Right lobe of liver (tissue), 6 donors: ENCODE results near the gene GPRC5B. TPM values are rescaled to one million over a fixed set of nuclear protein-coding genes. Genes with fewer than 3 reads are reported as not detected.

Source experiments
- ATAC-seq, 4 donors: fragments of 200-7000 bp; cut with Tn5 transposase; one replicate each; pipeline ENCODE4 v1.9.1; 2020; ENCODE audit warnings: mild to moderate bottlenecking in 4 of 4, moderate library complexity in 4 of 4
- DNase-seq, 3 donors: peaks; one replicate each; pipeline ENCODE4 v3.0.0-alpha.2; 2020
- H3K27ac ChIP-seq, 3 donors: fragments of 200-600 bp; one replicate each; pipeline ENCODE4 v1.8.0; 2022
- H3K27me3 ChIP-seq, 2 donors: fragments of 200-600 bp; one replicate each; pipeline ENCODE4 v1.8.0; 2022
- H3K36me3 ChIP-seq, 4 donors: fragments of 200-600 bp; sonication (generic) in 1 of 4; one replicate each; pipeline versions ENCODE4 v1.5.1 to v1.8.0; 2017 to 2022; ENCODE audit warnings: control low read depth in 1 of 4
- H3K4me1 ChIP-seq, 4 donors: fragments of 200-600 bp; sonication (generic) in 1 of 4; one replicate each; pipeline versions ENCODE4 v1.5.1 to v1.8.0; 2017 to 2022; ENCODE audit warnings: control low read depth in 1 of 4
- H3K4me3 ChIP-seq, 3 donors: fragments of 200-600 bp; one replicate each; pipeline ENCODE4 v1.8.0; 2022
- H3K9me3 ChIP-seq, 4 donors: fragments of 200-600 bp; sonication (generic) in 1 of 4; one replicate each; pipeline versions ENCODE4 v1.5.1 to v1.8.0; 2017 to 2022; ENCODE audit warnings: control low read depth in 1 of 4
- POLR2A ChIP-seq: fragments of 450-650 bp; IDR thresholded peaks from one replicate; pipeline ENCODE4 v1.6.1; 2017; ENCODE audit warnings: antibody characterized with exemption, mild to moderate bottlenecking
- WGBS: methylation state at CpG from one replicate; pipeline ENCODE4 v1.1.6; 2018; ENCODE audit warnings: low coverage, low lambda C conversion rate; ENCODE audit not compliant: insufficient coverage; ENCODE audit errors: missing lambda C conversion rate; 5-methylcytosine and 5-hydroxymethylcytosine counted together
- intact Hi-C, 2 donors: fragments of 100-400 bp; cut with DNase I; formaldehyde crosslinking; loops; one replicate each; pipeline versions ENCODE4 v1.11.2 to v1.14.1; 2022
- total RNA-seq, 6 experiments: library from RNA; depleted of rRNA in 2 of 6; stranded (reverse); fragments of >200 nt in 2 of 6; fragmentation: NEBNext Ultra II Directional in 3 of 6; extraction: Animal tissue kit (Norgen Biotek cat#: 25700) in 3 of 6; gene quantifications; one replicate each; pipeline versions ENCODE4 v1.1.0 to v1.2.4, GENCODE V29; 2016 to 2023
- TF ChIP-seq, protein P1 (sequence below), 4 donors: fragments of 200-600 bp in 3 of 4; fragments of 450-650 bp in 1 of 4; IDR thresholded peaks; one replicate each; pipeline versions ENCODE4 v1.5.1 to v1.8.0; 2016 to 2022; ENCODE audit warnings: antibody characterized with exemption in 4 of 4, mild to moderate bottlenecking in 2 of 4
- donor health status: DM: no; HTN: yes; CAD: no.
- donor health status: DM: no; HTN: no; CAD: no.
- donor health status: DM: no; HTN: no; CAD: no.
- donor health status: DM: no; HTN: yes; CAD: no.
- donor health status: DM: no; HTN: yes; CAD: no.

The GPRC5B gene
- total RNA-seq, 6 experiments from 2014 or later, result 2.6 to 20.8 (median 5.1) TPM

GRCh38 chr16:19851476-19851875 is 33.2 kb downstream of the GPRC5B start:
- DNase-seq (no peak), ATAC-seq (peak in 2 of 4 donors; percentile 18 to 44)
- 58% methylated on average over 6 of the region's 7 CpGs for WGBS
- Histone ChIP-seq H3K4me1 (no peaks in the 10 kb centered on the region), H3K27me3 (no peaks in the 10 kb centered on the region), H3K27ac (no peak overlapping the region), H3K36me3 (no peaks in the 10 kb centered on the region), H3K4me3 (no peak overlapping the region), H3K9me3 (no peaks in the 10 kb centered on the region)
- intact Hi-C loops, result no loop called here
- no peak for TF ChIP-seq POLR2A
- TF ChIP-seq, protein P1, sequence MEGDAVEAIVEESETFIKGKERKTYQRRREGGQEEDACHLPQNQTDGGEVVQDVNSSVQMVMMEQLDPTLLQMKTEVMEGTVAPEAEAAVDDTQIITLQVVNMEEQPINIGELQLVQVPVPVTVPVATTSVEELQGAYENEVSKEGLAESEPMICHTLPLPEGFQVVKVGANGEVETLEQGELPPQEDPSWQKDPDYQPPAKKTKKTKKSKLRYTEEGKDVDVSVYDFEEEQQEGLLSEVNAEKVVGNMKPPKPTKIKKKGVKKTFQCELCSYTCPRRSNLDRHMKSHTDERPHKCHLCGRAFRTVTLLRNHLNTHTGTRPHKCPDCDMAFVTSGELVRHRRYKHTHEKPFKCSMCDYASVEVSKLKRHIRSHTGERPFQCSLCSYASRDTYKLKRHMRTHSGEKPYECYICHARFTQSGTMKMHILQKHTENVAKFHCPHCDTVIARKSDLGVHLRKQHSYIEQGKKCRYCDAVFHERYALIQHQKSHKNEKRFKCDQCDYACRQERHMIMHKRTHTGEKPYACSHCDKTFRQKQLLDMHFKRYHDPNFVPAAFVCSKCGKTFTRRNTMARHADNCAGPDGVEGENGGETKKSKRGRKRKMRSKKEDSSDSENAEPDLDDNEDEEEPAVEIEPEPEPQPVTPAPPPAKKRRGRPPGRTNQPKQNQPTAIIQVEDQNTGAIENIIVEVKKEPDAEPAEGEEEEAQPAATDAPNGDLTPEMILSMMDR (IDR thresholded peaks at IDR 0.05), result no peak

- H3K36me3 ChIP-seq, result no peaks in the 10 kb centered on the region
- no peak overlapping the region for H3K4me3 ChIP-seq
- DNase-seq, result no peak
- TF ChIP-seq POLR2A, result no peak
- TF ChIP-seq, protein P1 (IDR thresholded peaks at IDR 0.05), result no peak
- no peaks in the 10 kb centered on the region for H3K27me3 ChIP-seq
- H3K4me1 ChIP-seq, result no peaks in the 10 kb centered on the region
- intact Hi-C loops, result no loop called here
- H3K9me3 ChIP-seq, result no peaks in the 10 kb centered on the region
- no peak overlapping the region for H3K27ac ChIP-seq
- WGBS, result 80% methylated on average over 10 of the region's 11 CpGs
- ATAC-seq, result no peak
Measured at GRCh38 chr16:19850131-19850817, 34.4 kb downstream of the GPRC5B start.

DNA sequence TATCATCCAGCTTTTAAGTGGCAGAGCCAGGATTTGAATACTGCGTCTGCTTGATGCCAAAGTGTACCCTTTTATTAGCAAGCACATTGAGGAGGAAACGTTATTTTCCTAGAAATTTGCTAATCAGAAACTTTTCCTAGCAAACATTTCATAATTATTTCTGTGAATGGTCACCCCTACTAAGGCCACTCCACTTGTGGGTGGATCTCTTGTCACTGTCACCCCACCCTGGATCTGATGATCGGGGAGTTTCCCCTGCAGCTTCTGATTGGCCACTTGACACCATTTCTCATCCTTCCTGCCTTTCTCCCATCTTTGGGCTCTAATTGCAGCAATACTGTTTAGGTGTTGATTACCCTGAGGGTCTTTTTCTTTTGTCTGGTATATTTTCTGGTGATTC is 35.9 kb downstream of the GPRC5B start:
- Histone ChIP-seq H3K4me3 (no peak overlapping the region), H3K9me3 (no peaks in the 10 kb centered on the region), H3K36me3 (no peaks in the 10 kb centered on the region), H3K27me3 (no peaks in the 10 kb centered on the region), H3K27ac (no peak overlapping the region), H3K4me1 (no peaks in the 10 kb centered on the region)
- ATAC-seq (no peak), DNase-seq (no peak)
- 58% methylated on average over 3 of the region's 3 CpGs for WGBS
- intact Hi-C loops, result no loop called here
- TF ChIP-seq, protein P1 (IDR thresholded peaks at IDR 0.05), result no peak
- TF ChIP-seq POLR2A, result no peak

GRCh38 chr16:19846436-19846835 is 38.2 kb downstream of the GPRC5B start:
- no peak overlapping the region for H3K27ac ChIP-seq
- H3K4me1 ChIP-seq, result no peaks in the 10 kb centered on the region
- H3K36me3 ChIP-seq, result no peaks in the 10 kb centered on the region
- no peak for ATAC-seq
- intact Hi-C loops, result no loop called here
- H3K27me3 ChIP-seq, result no peaks in the 10 kb centered on the region
- DNase-seq, result no peak
- no peak overlapping the region for H3K4me3 ChIP-seq
- H3K9me3 ChIP-seq, result no peaks in the 10 kb centered on the region
- WGBS, result 82% methylated on average over 5 of the region's 5 CpGs
- no peak for TF ChIP-seq POLR2A
- TF ChIP-seq, protein P1 (IDR thresholded peaks at IDR 0.05), result no peak
